Uterus (tissue), 2 donors: ENCODE measurements around the gene TNFSF9.

Experiments used
- POLR2A ChIP-seq, 2 donors: fragments of 450-650 bp; IDR thresholded peaks; one replicate each; pipeline ENCODE4 v1.6.1; 2016; ENCODE audit warnings: antibody characterized with exemption in 2 of 2, mild to moderate bottlenecking in 1 of 2, moderate library complexity in 1 of 2
- TF ChIP-seq, protein P1 (sequence below), 4 experiments: fragments of 200-600 bp in 2 of 4; fragments of 450-650 bp in 2 of 4; sonication (generic) in 2 of 4; IDR thresholded peaks; one replicate each; pipeline ENCODE4 v1.5.1; 2016 to 2019; ENCODE audit warnings: antibody characterized with exemption in 4 of 4, mild to moderate bottlenecking in 2 of 4, moderate library complexity in 1 of 4

GRCh38 chr19:6514926-6515544 lies 15.8 kb upstream of the TNFSF9 start:
- TF ChIP-seq, protein P1, sequence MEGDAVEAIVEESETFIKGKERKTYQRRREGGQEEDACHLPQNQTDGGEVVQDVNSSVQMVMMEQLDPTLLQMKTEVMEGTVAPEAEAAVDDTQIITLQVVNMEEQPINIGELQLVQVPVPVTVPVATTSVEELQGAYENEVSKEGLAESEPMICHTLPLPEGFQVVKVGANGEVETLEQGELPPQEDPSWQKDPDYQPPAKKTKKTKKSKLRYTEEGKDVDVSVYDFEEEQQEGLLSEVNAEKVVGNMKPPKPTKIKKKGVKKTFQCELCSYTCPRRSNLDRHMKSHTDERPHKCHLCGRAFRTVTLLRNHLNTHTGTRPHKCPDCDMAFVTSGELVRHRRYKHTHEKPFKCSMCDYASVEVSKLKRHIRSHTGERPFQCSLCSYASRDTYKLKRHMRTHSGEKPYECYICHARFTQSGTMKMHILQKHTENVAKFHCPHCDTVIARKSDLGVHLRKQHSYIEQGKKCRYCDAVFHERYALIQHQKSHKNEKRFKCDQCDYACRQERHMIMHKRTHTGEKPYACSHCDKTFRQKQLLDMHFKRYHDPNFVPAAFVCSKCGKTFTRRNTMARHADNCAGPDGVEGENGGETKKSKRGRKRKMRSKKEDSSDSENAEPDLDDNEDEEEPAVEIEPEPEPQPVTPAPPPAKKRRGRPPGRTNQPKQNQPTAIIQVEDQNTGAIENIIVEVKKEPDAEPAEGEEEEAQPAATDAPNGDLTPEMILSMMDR (IDR thresholded peaks at IDR 0.05): no peak
- TF ChIP-seq POLR2A (IDR thresholded peaks at IDR 0.05): no peak
